Tongue (tissue), 2 donors: Measurements from ENCODE around the gene PXYLP1. TPM values are rescaled to one million over a fixed set of nuclear protein-coding genes. Genes with fewer than 3 reads are reported as not detected.
A peak's percentile ranks its signal among the peaks of the same experiment; 100 is the strongest.
"Not testable (repeated sequence)": the region's sequence is repeated elsewhere in the genome, so short reads cannot be mapped to it uniquely, and the experiment has no call there.

Experiments
- DNase-seq: peaks from one replicate; pipeline ENCODE4 v3.0.0-alpha.2; 2015
- total RNA-seq: library from RNA; depleted of rRNA; stranded (reverse); fragments of >200 nt; gene quantifications from one replicate; pipeline ENCODE4 v1.2.3, GENCODE V29; 2014

The PXYLP1 gene, protein sequence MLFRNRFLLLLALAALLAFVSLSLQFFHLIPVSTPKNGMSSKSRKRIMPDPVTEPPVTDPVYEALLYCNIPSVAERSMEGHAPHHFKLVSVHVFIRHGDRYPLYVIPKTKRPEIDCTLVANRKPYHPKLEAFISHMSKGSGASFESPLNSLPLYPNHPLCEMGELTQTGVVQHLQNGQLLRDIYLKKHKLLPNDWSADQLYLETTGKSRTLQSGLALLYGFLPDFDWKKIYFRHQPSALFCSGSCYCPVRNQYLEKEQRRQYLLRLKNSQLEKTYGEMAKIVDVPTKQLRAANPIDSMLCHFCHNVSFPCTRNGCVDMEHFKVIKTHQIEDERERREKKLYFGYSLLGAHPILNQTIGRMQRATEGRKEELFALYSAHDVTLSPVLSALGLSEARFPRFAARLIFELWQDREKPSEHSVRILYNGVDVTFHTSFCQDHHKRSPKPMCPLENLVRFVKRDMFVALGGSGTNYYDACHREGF
- total RNA-seq, result 20.7 TPM

DNA sequence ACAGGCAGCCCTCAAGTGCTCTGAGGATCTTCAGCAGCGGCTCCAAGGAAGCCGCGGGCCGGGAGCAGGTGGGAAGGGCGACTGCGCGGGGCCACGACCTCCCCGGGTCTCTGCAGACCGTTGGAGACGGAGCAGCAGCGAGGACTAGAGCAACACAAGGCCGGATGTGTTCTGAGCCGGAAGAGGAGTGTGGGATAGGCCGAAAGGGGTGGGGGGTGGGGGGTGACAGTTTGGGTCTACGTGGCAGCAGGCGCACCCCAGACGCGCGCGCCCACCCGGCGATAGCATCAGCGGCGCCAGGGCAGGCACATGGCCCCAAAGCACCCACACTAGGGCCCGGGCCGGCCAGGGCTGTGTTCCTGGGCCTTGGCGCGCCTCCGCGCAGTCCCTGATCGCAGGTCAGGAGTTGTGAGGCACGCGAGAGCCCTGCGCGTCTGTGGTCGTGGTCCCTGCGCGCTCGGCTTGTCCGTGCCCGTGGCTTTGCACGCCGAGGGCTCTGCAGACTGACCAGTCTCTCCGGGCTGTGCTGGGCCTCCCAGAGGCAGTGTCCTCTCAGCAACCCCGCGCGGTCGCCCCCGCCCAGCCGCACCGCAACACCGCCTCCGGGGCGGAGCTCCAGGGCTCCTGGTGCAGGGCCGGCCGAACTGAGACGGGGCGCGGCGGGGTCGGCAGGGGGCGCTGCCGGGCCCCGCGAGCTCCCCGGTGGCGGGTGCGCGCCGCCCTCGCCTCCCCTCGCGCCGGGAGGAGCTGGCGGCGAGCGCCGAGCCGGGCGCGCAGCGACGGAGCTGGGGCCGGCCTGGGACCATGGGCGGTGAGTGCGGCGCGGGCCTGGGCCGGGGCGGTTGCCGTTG is at the start of gene PXYLP1:
Gene PXYLP1 (plus strand): TSS at position 725 of the 851 bp plus-strand sequence. CDS start 28,351 bp downstream, outside the sequence.
- peak; percentile 95 for DNase-seq

DNA sequence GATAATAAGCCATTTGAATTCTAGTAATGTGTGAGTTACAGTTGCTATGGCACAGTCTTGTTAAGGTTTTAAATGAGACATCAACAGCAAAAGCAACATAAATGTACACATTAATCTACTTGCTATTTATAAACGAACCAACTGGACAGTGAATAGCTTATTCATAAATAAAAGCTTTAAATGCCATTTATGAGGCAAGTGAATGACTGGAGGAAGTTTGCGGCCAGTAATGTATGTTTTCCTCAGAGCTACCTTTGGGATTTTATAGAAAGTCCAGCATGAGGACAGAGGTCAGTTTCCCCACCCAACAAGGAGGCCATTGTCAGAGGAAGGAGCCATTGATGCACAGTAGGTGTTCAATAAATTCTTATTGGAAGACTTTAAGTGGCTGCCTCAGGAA is 48.0 kb upstream of the PXYLP1 start:
- DNase-seq, result peak; percentile 14

DNA sequence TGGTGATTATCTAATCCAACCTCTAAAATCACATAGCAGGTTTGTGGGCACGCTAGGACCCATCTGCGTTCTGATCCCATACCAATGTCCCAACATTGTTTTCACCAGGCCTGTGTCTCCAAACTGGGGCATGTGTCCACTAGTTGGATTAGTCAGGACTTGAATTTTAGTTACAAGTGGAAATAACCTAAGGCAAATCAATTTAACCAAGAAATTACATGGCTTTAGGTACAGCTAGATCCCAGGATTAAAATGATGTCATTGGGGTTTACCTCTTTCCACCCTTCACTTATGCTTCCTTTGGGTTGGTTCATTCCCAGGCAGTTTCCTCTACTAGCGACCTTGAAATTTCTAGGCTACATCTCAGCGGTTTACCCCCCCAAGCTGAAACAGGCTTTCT is 47.2 kb upstream of the PXYLP1 start:
- no peak for DNase-seq

DNA sequence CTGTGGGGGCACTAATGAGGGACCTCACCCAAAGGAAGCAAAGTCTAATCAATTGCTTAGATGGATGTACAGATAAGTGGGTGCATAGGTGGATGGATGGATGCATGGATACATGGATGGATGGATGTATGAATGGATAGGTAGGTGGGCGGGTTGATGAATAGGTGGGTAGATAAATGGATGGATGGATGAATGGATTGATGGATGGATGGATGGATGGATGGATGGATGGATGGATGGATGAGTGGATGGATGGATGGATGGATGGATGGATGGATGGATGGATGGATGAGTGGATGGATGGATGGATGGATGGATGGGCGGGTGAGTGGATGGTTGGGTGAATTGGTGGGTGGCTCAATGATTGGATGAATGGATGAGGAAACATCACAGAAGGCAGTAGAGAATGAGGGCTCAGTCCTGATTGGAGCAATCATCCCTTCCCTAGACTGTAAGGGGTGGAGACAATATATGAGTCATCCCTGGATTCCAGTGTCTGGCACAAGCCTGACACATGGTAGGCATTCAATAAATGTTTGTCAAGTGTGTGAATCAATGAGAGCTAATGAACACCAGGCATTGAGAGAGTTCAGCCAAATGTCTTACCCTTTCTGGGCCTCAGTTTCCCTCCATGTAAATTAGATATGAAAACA is 40.4 kb upstream of the PXYLP1 start:
- DNase-seq, result no peak

DNA sequence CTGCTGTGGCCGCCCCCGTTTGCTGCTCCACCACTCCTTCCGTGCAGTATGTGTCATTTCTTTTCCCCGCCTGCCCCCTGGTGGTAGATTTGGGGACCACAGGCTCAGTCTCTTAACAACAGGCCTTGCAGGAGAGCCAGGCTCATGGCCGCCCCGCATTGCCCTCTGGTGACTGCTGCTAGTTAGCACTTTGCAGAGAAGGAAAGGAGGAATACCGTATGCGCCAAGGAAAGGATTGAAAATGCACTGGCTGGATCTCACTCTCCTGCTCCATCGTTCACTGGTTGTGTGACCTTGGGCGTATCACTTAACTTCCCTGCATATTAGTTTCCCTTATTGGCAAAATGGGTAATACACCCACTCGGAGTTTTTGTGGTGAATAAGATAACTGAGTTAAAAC is 39.3 kb upstream of the PXYLP1 start:
- DNase-seq, result peak; percentile 99

DNA sequence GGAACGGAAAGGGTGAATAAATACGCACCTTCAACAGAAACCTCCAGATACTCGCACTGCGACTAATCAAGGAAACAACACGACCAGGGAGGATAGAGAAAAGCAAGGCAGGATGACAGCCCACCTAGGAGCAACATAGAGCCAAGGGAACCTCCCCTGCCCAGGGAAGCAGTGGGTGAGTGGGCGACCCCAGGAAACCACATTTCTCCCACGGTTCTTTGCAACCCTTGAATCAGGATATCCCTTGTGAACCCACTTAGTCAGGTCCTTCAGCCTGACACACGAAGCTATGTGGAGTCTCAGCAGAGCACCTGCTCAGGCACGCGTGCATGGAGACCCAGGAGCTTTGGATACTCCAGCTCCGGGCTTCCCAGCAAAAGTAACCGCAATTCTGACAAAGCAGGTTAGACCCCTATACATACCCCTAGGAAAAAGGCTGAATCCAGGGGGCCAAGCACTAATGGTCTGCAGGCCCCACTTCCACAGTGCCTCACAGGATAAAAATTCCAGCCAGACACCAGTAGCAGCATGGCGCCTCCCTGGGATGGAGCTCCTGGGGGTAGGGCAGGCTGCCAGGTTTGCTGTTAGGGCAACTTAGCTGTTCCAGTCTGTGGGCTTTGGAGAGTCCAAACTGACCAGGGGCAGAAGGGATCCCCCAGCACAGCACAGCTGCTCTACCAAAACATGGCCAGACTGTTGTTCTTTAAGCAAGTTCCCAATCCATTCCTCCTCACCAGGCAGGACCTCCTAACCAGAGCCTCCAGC is 38.4 kb upstream of the PXYLP1 start:
- DNase-seq, result no peak

DNA sequence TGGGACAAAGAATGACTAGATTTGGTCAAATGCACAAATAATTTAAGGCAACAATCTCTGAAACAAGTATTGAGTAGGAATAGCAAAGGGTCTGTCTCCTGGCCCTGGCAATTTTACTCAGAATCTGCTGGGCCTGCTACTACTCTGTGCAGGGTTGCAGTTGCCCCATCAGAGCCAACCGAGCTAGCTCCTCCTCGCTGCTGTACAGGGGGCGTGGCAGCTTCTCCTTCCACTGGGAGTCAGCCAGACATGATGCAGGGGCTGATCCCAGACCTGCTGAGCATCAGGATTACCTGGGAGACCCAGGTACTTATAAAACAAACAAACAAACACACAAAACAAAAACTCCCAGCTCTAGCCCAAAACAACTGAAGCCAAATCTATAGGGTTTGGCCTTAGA is 30.5 kb upstream of the PXYLP1 start:
- DNase-seq, result no peak

DNA sequence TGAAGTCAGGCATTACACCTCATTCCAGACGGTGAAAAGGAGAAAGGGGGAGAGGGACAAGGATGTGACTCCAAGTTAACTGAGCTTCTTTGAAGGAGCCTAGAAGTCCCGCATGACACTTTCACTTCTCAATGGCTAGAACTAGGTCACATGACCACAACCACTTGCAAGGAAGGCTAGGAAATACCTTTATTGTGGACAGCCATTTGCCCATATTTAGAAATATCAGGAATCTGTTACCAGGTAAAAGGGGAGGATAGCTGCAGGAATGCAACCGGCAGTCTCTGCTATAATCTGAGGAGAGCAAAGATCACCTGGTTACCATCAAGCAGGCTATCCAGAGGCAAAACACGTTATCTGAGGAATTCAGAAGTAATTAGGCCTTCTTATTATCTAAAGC is 28.9 kb upstream of the PXYLP1 start:
- DNase-seq, result no peak

DNA sequence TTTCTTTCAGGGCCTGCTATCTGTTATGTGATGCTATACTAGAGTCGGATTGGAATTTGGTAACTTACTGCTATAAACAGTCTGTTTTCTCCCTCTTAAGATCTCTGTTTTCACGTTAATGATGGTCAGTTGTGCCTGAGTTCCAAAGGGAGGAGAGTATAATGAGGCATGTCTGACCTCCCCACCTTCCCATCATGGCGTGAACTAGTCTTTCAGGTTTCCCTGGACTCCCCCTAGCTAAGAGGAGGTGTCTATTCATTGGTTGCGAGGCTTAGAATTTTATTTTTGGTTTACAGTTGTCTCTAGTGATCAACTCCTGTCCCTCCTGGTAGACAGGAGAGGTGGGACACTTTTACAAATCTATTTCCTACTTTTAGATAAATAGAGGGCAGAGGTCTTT is 27.8 kb upstream of the PXYLP1 start:
- DNase-seq, result no peak

DNA sequence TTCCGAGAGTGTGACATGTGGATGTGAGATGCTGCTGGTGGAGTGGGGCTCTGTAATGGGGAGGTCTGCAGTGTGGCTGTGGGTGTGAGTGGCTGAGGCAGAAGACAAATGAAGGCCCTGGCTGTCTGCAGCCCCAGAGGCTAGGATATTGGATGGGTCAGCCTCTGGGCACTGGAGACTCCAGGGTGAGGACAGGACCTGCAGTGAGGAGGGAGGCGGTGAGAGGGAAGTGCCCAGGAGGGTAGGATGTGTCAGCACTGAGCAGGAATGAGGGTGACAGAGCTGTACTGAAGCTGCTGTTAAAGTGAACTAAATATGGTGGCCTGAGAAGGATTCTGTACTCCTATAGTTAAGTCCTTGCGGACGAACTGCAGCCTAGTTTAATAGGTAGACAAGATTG is 27.3 kb upstream of the PXYLP1 start:
- no peak for DNase-seq

DNA sequence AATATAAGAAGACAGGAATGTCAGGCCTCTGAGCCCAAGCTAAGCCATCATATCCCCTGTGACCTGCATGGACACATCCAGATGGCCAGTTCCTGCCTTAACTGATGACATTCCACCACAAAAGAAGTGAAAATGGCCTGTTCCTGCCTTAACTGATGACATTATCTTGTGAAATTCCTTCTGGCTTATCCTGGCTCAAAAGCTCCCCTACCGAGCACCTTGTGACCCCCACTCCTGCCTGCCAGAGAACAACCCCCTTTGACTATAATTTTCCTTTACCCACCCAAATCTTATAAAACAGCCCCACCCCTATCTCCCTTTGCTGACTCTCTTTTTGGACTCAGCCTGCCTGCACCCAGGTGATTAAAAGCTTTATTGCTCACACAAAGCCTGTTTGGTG is 20.3 kb upstream of the PXYLP1 start:
- DNase-seq, result not testable (repeated sequence)

DNA sequence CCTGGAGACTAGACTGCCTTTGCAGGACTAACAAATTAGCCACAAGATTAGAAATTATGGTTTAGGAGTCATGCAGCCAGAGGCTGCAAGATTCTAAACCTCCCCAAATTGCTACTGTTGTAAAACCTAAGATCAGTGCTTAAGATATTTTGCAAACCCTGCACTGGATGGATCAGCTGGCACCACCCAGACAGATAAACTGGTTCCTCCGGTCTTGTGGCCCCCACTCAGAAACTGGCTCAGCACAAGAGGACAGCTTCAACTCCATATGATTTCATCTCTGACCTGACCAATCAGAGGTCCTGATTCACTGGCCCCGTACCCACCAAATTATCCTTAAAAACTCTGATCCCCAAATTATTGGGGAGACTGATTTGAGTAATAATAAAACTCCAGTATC is 19.5 kb upstream of the PXYLP1 start:
- DNase-seq, result no peak

DNA sequence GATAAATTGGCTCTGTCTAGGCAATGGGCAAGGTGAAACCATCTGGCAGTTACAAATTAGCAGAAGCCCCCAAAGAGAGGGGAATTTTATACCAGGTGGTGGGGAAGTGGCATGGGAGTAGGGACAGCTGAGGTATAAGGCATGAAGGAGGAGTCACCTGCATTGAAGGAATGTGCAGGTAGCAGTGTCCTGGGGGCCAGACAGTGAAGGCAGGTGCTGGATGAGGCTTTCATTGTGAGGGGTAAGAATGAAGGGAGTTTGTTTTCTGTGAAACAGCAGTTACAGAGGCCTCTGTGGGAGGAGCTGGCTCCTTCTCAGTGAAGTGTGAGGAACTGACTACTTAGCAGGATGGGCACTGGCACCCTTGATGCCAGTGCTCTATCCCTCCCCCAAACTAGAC is 19.1 kb upstream of the PXYLP1 start:
- no peak for DNase-seq

DNA sequence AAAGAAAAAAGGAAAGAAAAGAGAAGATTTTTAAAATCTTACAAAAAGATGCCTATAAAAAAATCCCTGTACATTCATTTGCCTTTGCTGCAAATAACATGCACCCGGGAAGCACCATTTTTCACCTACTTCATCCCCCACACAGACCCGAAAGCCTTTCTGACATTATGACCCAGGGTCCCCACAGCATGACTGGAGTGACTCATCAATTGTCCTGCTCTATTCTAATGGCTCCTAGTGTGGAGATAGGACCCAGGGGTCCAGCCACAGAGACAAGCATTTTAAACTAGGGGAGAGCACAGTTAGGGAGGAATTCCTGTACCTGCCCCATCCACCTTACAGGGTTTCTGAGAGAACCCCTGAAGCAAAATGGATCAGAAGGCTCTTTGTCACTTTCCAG is 14.7 kb upstream of the PXYLP1 start:
- DNase-seq, result no peak

DNA sequence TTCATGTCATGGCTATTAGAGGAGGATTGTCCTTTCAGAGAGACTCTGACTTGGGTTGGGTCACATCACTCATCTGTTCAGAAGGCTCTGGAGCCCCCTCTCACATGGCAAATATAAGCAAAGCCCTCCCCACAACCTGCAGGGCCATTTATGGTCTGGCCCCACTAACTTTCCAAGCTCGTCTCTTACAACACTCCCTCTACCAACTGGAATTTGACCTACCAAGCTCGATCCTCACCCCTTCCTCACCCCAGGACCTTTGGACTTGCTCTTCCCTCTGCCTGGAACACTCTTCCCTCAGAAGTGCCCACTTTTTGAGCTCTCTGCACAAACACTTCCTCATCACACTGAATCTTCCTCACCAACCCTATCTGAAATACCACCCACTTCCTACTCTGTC is 14.2 kb upstream of the PXYLP1 start:
- no peak for DNase-seq

DNA sequence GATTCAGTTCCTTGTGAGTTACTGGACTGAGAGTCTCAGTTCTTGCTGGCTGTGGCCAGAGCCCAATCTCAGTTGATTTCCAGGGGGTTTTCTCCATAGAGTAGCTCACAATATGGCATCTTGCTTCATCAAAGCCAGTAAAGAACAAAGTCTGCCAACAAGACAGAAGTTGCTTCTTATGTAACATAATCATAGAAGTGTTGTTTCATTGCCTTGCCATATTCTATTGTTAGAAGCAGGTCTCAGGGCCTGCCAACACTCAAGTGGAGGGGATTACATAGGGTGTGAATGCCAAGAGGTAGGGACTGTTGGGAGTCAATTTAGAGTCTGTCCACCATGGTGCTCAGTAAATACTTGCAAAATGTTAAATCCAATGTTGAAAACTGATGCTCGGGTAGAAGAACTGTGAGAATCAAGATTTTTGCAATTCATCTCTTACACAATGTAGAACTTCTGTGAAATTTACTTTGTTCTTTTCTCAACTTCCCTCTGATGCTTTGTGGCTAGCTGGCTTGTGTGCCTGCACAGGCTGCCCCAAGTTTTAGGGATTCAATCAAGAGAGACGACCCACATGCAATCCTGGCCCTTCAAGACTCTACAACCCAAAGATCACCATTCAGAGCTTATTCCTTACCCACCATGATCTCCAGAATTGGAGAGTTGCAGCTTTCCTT is 13.3 kb upstream of the PXYLP1 start:
- DNase-seq, result peak; percentile 55

DNA sequence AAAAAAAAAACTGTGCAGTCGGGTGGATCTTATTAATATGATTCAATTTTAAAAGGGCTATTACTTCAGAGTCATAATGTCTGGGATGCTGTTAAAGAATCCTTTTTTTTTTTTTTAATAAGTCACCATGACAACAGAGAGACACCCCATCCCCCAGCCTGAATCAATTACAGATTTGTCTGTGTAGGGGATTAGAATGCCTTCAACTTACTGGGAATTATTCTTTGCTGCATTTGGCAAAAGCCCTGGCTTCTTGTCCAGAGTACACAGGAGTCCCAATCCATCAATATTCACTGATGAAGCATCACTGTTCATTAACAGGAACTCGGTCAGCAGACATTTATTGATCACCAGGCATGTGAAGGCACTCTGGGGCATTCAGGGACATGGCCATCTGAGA is 12.7 kb upstream of the PXYLP1 start:
- DNase-seq, result no peak

DNA sequence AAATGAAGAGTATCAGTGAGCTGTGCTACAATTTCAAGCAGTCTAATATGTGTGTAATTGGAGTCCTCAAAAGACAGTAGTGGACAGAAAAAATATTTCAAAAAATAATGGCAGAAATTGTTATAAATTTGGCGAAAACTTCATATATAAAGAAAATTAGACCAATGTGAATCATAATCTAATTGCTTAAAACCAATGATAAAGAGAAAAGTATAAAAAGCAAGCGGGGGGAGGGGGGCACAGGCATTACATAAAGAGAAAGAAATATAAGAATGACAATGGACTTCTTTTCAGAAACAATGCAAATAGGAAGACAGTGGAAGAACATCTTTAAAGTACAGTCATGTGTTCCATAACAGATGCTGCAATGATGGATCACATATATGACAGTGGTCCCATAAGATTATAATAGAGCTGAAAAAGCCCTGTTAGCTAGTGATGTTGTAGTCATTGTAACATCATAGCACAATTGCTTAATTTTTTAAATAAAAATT is 7.9 kb upstream of the PXYLP1 start:
- no peak for DNase-seq

DNA sequence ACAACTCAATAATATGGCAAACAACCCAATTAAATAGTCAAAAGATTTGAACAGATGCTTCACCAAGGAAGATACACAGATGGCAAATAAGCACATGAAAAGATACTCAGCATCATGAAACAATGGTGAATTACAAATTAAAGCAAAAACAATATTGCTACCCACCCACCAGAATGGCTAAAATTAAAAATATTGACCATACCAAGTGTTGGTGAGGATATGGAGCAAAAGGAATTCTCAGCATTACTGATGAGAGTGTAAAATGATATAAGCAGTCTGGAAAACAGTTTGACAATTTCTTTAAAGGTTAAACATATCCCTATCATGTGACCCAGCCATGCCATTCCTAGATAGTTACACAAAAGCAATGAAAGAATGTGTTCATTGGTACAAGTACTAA is 5.7 kb upstream of the PXYLP1 start:
- DNase-seq, result no peak

DNA sequence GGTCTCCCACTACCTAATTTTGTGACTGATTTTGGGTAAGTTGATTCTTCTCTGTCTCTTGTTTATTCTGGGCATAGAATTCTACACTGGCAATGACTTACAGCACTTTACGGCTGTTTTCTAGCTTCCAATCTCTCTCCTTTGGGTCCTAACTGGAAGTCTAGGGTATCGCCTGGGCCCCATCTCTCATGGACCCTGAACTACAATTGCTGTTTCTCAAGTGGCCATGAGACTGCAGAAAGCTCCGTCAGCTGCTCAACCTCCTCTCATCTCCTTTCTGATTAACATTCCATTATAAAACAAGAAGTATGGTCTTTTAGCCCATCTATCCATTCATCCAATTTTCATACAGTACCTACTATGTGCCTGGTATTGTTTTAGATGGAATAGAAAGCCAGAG is 4.4 kb upstream of the PXYLP1 start:
- no peak for DNase-seq

DNA sequence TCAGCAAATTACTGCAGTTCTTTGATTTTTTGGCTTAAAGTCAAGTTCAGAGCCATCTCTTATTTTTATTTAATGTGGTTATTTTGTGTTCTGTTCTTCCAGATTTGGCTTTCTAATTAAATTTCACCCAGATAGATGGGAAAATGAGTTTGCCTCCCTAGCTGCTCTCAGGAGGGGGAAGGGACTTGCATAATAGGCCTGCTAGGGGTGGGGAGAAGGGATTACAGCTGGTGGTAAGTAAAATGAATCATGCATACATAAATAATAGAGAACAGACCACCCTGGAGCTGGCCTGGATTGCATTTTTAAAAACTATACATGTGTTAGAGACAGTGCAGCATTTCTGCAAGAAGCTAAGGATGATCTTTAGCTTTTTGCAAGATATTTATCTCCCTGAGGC is 3.9 kb upstream of the PXYLP1 start:
- peak; percentile 79 for DNase-seq
